Peyer's patch (tissue), 4 donors: ENCODE results near the gene BUD23. TPM values are rescaled to one million over a fixed set of nuclear protein-coding genes. Genes with fewer than 3 reads are reported as not detected.
A peak's percentile ranks its signal among the peaks of the same experiment; 100 is the strongest.

Experiments
- DNase-seq, 3 donors: peaks; one replicate each; pipeline ENCODE4 v3.0.0-alpha.2; 2017 to 2019
- H3K27ac ChIP-seq, 4 donors: fragments of 200-600 bp; sonication (generic); one replicate each; pipeline ENCODE4 v1.5.1; 2016 to 2019
- H3K27me3 ChIP-seq, 2 donors: fragments of 200-600 bp; sonication (generic); one replicate each; pipeline ENCODE4 v1.5.1; 2019
- H3K36me3 ChIP-seq, 3 donors: fragments of 200-600 bp; sonication (generic); one replicate each; pipeline ENCODE4 v1.5.1; 2016 to 2019
- H3K4me1 ChIP-seq, 4 donors: fragments of 200-600 bp; sonication (generic); one replicate each; pipeline ENCODE4 v1.5.1; 2016 to 2019
- H3K4me3 ChIP-seq, 4 donors: fragments of 200-600 bp; sonication (generic); 1 replicate in 3 of 4; 2 replicates in 1 of 4; pipeline ENCODE4 v1.5.1; 2016 to 2019; ENCODE audit warnings: mild to moderate bottlenecking in 1 of 4
- H3K9me3 ChIP-seq, 4 donors: fragments of 200-600 bp; sonication (generic); one replicate each; pipeline ENCODE4 v1.5.1; 2016 to 2019; ENCODE audit warnings: mild to moderate bottlenecking in 1 of 4
- CTCF ChIP-seq, 6 experiments: fragments of 450-650 bp in 4 of 6; fragments of 200-600 bp in 2 of 6; sonication (generic) in 1 of 6; IDR thresholded peaks; one replicate each; pipeline ENCODE4 v1.5.1; 2017 to 2019; ENCODE audit warnings: antibody characterized with exemption in 6 of 6, mild to moderate bottlenecking in 3 of 6, moderate library complexity in 1 of 6
- POLR2A ChIP-seq, 2 donors: fragments of 450-650 bp; IDR thresholded peaks; one replicate each; pipeline ENCODE4 v1.5.1; 2017; ENCODE audit warnings: antibody characterized with exemption in 2 of 2, mild to moderate bottlenecking in 2 of 2, moderate library complexity in 2 of 2
- total RNA-seq, 4 donors: library from RNA; depleted of rRNA; stranded (reverse); fragments of >200 nt; gene quantifications; one replicate each; pipeline ENCODE4 v1.1.0, GENCODE V29; 2016

Gene BUD23
- total RNA-seq, 4 donors from 2014 or later, result 34.5 to 48.7 (median 44.1) TPM

- peaks cover 0 to 4% of the 10 kb centered on the region in 2 donors for H3K27me3 ChIP-seq
- TF ChIP-seq POLR2A (IDR thresholded peaks at IDR 0.05), result no peak
- TF ChIP-seq CTCF (IDR thresholded peaks at IDR 0.05), result no peak
- no peak for DNase-seq
- no peaks in the 10 kb centered on the region for H3K36me3 ChIP-seq
- H3K4me3 ChIP-seq, result no peak overlapping the region
- no peaks in the 10 kb centered on the region for H3K9me3 ChIP-seq
- no peak overlapping the region for H3K27ac ChIP-seq
- peaks cover 0 to 18% (median 2%) of the 10 kb centered on the region in 4 donors for H3K4me1 ChIP-seq
Observed at GRCh38 chr7:73644688-73645286, 38.6 kb upstream of the BUD23 start.

- Histone ChIP-seq H3K27ac (peak overlapping the region in 1 of 4 donors; percentile 64), H3K36me3 (no peaks in the 10 kb centered on the region), H3K4me1 (peaks cover 0 to 18% (median 2%) of the 10 kb centered on the region in 4 donors), H3K4me3 (peak overlapping the region in 1 of 4 donors; percentile 67), H3K9me3 (no peaks in the 10 kb centered on the region), H3K27me3 (peaks cover 0 to 4% of the 10 kb centered on the region in 2 donors)
- no peak for DNase-seq
- no peak for TF ChIP-seq POLR2A (IDR thresholded peaks at IDR 0.05)
- no peak for TF ChIP-seq CTCF (IDR thresholded peaks at IDR 0.05)
Observed at GRCh38 chr7:73645643-73646174, 37.7 kb upstream of the BUD23 start.

GRCh38 chr7:73646785-73647724 is 36.3 kb upstream of the BUD23 start:
- no peak for DNase-seq
- Histone ChIP-seq H3K27me3 (peaks cover 0 to 4% of the 10 kb centered on the region in 2 donors), H3K27ac (peak overlapping the region in 3 of 4 donors; percentile 32 to 64 (median 39))

GRCh38 chr7:73647725-73648592 is 35.4 kb upstream of the BUD23 start:
- Histone ChIP-seq H3K9me3 (no peaks in the 10 kb centered on the region), H3K36me3 (no peaks in the 10 kb centered on the region), H3K4me3 (peak overlapping the region; percentile 22 to 67 (median 42)), H3K27ac (peak overlapping the region in 3 of 4 donors; percentile 40 to 64 (median 46)), H3K4me1 (peaks cover 0 to 18% (median 2%) of the 10 kb centered on the region in 4 donors), H3K27me3 (peaks cover 0 to 4% of the 10 kb centered on the region in 2 donors)
- DNase-seq, result peak in 2 of 3 donors; percentile 91 to 92
- TF ChIP-seq CTCF (IDR thresholded peaks at IDR 0.05) (peak in 3 of 6 experiments; percentile 55 to 65 (median 62)), POLR2A (IDR thresholded peaks at IDR 0.05) (peak; percentile 39 to 52)

More at GRCh38 chr7:73646785-73647724, 36.3 kb upstream of the BUD23 start:
- Histone ChIP-seq H3K36me3 (no peaks in the 10 kb centered on the region), H3K4me1 (peaks cover 0 to 18% (median 2%) of the 10 kb centered on the region in 4 donors), H3K9me3 (no peaks in the 10 kb centered on the region), H3K4me3 (peak overlapping the region in 3 of 4 donors; percentile 12 to 67 (median 42))
- TF ChIP-seq CTCF (IDR thresholded peaks at IDR 0.05) (no peak), POLR2A (IDR thresholded peaks at IDR 0.05) (no peak)
